Fibroblast of peridontal ligament (primary cell): ENCODE measurements around the gene GALNT14.

Experiments used
- DNase-seq: peaks from one replicate; pipeline ENCODE4 v3.0.0-alpha.2; 2010; ENCODE audit errors: extremely low read depth

GALNT14 gene

DNA sequence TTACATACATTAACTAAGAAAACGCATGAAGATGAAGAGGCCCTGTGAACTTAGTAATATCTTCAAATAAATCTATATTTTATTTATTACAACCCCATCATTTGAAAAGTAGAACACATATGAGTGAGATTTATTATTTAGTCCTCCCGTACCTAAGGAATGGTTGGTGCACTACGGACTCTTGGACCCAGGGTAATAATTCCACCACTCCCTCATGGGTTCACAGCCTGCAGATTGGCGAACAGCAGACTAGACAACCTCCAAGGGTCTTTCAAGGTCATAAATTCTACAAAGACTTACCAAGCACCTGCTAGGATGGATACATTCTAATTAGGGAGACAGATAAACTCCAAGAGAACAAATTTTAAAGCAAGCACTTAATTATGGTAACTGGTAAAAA lies 51.6 kb downstream of the GALNT14 start:
- no peak for DNase-seq

DNA sequence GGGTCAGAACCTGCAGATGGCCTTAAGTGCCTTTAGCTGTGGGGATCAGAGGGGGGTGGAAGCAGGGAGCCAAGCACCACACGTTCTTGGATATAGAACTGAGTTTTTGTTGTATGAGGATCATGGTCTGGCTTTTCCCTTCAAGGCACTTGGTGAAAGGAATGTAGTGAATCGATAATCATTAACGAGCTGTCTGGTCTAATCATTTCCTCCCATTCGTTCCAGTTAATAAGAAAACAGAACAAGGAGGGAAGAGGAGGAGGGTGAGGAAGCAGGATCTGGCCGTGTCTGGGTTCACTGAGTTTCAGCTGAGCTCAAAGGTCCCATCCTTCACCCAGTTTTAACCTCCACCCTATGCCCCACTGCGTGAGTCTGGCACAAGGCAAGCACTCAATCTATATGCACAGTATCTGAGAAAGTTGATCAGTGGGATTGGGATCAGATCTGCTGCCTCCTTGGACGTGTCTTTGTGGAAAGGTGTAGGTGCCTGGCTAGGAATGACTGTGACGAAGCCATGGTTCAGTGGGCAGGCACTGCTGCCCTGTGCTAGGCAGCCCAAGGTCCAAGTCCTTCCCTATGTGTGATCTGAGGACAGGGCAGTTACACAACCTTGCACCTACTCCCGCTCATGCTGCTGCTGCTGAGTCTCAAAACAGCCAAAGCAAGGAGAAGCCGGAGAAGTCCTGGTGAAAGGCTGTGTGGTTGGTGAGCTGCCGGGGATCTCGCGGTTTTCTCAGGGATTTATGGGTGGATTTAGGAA lies 54.8 kb downstream of the GALNT14 start:
- DNase-seq: no peak

- no peak for DNase-seq
Observed at GRCh38 chr2:31082002-31082401, 56.2 kb downstream of the GALNT14 start.

DNA sequence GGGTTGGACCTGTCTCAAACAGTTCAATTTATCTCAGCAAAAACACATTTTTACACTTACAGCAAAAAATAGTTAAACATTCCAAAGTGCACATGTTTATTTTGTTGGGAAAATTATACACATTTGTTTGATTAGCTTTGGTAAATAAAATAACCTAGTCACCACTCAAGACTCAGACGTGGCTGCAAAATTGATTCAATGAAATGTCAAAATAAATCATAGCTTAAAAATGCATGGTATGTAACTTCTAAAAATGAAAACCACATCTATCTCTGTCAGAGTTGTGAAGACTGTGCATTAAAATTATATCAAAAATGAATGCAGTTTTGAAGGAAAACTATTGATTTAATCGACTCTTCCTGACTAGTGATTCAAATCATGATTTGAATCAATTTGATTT lies 56.7 kb downstream of the GALNT14 start:
- peak; percentile 42 for DNase-seq

- DNase-seq: no peak
Observed at GRCh38 chr2:31080361-31080760, 57.9 kb downstream of the GALNT14 start.

GRCh38 chr2:31079665-31080064 lies 58.6 kb downstream of the GALNT14 start:
- DNase-seq: no peak

DNA sequence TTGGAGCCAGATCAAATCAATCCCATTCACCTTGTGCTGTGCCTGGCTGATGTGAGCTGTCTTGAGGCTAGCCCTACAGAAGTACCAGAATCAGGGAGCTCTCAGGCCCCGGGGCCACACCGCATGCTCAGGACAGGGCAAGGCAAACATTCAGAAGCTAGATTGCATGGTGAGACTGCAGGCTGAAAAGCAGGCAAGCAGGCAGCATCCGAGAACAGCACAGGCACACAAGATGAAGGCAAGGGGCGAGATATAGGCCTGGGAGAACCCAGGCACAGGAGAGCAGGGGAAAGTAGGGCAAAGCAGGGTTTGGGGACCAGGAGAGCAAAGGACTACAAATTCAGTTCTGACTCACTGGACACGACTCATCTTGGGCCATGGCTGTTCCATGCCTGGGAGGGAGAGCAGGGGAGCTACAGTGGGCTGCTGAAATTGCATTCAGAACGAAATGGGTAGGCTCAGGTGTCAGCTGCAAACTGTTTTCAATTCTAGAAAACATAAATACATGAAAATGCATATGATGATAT lies 59.6 kb downstream of the GALNT14 start:
- DNase-seq: no peak

GRCh38 chr2:31078011-31078410 lies 60.2 kb downstream of the GALNT14 start:
- DNase-seq: no peak

- no peak for DNase-seq
Observed at GRCh38 chr2:31075941-31076590, 62.2 kb downstream of the GALNT14 start.

- DNase-seq: no peak
Observed at GRCh38 chr2:31075431-31075830, 62.8 kb downstream of the GALNT14 start.

- DNase-seq: no peak
Observed at GRCh38 chr2:31071741-31072140, 66.5 kb downstream of the GALNT14 start.

GRCh38 chr2:31070339-31071125 lies 67.7 kb downstream of the GALNT14 start:
- DNase-seq: no peak

DNA sequence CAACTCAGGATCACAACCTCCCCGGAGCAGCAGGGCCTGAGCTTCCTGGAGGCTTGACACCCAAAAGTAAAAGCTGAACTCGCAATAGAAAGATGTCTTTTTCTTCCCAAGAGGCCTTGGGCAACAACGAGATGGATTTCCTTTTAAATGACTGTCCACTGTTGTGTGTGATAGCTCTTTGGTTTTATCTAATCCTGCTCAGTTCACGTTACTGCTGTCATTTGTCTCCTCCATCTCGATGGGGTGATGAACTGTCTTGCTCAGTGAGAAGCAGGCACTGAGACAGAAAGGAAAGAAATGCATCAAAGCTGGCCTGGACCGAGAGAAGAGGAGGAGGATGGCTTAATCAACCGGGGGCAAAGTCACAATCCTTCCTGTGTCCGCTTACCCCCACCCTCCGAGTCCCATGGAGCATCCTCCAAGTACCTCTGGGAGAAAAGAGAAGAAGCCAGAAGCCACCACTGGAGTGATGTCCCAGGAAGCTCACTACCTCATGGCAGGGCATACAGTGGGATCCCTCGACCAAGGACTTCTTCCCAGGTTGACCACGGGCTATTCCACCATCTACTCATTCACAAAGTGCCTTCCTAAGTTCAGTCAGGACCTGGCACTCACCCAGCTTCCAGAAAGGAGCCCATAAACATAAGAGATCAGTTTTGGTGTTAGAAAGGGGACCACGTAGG lies 68.5 kb downstream of the GALNT14 start:
- DNase-seq: no peak

GRCh38 chr2:31067259-31067658 lies 71.0 kb downstream of the GALNT14 start:
- no peak for DNase-seq

- DNase-seq: no peak
Observed at GRCh38 chr2:31066551-31066950, 71.7 kb downstream of the GALNT14 start.

DNA sequence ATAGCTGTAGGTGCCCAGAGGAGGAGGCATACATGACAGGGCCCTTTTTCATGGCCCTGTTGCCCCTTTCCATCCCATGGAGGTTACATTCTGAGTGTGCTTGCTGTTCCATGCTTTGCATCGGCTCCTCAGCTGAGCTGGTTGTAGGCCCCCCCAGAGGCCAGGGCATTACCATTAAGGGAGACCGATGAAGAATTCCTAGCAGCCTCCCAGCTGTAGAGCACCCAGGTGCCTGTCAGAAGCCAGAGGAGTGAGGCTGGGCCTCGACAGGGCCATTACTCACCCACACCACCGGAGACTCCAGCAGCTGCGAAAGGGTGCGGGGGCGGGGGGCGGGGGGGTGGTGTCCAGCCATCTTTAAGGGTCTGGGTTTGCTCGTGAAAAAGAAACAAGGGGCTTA lies 72.2 kb downstream of the GALNT14 start:
- no peak for DNase-seq

- no peak for DNase-seq
Observed at GRCh38 chr2:31065356-31065755, 72.9 kb downstream of the GALNT14 start.

DNA sequence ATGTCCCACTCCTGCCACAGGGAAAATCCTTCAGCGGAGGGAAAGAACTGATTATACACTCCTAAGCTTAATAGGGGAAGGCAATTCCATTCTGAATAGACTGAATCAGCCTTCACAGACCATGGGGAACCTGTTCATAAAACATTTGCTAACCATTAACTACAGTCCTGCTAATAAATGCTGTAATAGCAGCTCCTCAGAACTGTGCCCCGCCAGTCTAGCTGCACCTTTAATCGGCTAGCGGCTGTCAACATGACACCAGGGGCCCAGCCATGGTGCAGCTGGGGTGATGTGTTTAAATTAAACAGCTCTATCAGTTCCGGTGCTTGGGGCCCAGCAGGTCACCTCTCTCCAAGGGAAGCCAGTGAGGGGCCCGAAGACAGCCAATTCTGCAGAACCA lies 77.8 kb downstream of the GALNT14 start:
- no peak for DNase-seq

- DNase-seq: no peak
Observed at GRCh38 chr2:31058096-31059035, 79.9 kb downstream of the GALNT14 start.

- no peak for DNase-seq
Observed at GRCh38 chr2:31057691-31058090, 80.5 kb downstream of the GALNT14 start.

DNA sequence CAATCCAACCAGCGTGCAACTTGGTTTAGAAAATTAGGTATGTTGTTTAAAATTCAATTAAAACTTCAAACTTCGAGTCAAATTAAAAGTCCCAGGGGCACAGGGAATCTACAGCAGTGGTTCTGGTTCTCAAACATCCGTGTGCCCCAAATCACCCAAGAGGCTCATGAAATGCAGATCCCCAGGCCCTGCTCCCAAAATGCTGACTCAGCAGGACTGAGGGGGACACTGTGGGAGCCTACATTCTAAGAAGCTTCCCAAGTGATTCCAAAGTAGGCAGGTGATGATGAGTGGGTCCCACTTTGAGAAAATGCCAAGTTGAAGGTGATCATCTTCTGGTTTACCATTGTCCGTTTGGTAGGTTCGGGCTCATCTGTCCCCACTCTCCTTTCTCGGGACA lies 82.3 kb downstream of the GALNT14 start:
- no peak for DNase-seq
